Stimulated activated CD8-positive, alpha-beta memory T cell treated with anti-CD3 and anti-CD28 coated beads, Interleukin-15, amount 100 ng/mL, for 24 hours (primary cell): Measurements from ENCODE around the gene MRC1.

ENCODE experiments used
- DNase-seq: peaks from one replicate; pipeline ENCODE4 v3.0.0-alpha.2; 2020; ENCODE audit warnings: low read depth

MRC1 gene

DNA sequence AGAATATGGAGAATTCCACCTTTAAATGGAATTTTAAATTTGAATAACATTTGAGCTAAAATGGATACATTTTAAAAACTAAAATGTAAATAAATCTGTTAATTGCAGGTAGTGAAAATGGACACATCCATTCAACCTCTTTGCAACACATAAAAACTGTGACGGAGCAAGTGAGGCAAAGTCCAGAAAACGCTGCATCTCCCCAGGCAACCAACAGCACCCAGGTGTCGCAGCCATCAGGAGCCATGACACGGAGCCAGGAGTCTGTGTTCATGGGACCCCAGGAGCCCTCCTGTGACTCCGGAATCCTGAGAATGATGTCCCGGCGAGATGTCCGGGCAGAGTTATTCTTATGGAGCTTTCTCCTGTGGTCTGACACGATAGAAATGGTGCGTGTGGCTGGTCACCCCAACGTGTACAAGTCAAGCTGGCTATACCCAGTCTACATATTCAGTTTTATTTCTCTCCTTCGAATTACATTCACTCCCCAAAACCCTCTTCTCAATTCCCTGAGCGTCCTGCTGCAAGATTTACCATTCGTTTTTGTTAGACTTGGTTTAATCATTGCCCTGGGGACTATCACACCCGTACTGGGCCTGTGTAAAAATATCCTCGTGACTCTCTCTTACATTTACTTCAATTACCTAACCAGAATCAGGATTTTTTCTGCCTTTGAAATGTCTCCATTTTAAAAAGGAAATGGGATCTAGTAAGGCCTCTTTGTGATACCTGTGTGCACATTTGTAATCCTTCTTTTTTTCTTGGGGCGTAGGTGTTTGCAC is 13.1 kb upstream of the MRC1 start:
- no peak for DNase-seq

DNA sequence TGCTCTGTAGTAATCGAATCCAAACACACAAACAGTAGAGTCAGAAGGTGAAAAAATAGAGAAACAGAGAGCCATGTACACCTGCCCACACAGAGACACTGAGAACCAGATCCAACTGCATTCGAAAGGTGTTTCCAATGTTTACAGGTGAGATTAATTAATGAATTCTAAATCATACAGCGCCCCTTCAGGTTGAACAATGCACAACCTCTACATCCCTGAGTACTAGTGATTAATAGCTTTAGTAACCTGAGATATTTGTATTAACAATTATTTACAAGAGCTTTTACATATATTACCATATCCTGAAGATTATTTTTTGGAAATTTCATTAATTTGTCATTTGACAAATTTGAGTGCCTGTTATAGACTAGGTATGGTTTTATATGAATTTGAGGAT is 7.6 kb upstream of the MRC1 start:
- no peak for DNase-seq

DNA sequence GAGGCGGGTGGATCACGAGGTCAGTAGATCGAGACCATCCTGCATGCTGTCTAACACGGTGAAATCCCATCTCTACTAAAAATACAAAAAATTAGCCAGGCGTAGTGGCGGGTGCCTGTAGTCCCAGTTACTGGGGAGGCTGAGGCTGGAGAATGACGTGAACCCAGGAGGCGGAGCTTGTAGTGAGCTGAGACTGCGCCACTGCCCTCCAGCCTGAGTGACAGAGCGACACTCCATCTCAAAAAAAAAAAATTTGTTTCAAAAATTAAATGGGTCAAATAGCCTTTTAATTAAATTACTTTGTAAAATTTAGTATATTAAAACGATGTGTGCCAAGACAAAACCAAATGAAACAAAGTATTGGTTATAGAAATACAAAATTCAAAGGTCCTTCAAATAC is 6.8 kb upstream of the MRC1 start:
- DNase-seq: no peak

GRCh38 chr10:17802976-17803375 is 6.2 kb upstream of the MRC1 start:
- DNase-seq: no peak

DNA sequence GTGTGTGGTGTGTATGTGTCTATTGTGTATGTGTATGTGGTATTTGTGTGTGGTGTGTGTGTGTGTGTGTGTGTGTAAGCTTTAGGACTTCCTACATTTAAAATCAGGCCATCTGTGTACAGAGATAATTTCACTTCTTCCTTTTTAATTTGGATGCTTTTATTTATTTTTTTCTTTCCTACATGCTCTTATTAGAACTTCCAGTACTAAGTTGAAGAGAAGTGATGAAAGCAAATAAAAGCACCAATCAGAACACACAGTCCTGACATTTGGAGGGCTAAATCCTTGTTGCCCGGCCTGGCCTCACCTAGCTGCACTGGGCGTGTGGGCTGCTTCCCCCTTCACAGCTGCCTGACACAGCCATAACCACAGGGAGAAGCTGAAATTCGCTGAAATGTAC is 3.8 kb upstream of the MRC1 start:
- DNase-seq: no peak

DNA sequence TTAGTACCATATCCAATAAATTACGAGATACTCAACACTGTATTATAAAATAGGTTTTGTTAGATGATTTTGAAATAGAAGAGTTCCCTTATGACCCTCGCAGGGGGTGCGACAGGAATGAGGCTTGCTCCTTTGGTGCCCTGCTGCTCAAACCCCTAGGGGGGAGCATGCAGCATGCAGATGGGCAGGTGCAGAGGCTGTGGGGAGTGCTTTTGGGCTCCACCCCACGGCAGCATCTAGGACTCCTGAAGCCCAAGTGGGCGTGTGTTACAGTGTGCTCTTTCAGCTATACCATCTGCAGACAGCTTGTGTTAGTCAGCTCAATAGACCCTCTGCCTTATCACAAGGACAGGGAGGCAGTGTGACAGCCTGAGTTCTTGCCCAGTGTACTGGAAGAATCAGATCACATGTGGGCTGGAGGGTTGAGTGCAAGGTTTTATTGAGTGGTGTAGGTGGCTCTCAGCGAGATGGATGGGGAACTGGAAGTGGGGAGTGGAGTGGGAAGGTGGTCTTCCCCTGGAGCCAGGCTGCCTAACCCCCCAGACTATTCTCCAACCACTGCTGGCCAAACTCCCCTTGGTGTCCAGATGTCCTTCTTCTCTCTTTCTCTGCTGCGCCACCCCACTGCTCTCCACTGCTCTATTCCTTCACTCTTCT is 3.1 kb upstream of the MRC1 start:
- DNase-seq: no peak

DNA sequence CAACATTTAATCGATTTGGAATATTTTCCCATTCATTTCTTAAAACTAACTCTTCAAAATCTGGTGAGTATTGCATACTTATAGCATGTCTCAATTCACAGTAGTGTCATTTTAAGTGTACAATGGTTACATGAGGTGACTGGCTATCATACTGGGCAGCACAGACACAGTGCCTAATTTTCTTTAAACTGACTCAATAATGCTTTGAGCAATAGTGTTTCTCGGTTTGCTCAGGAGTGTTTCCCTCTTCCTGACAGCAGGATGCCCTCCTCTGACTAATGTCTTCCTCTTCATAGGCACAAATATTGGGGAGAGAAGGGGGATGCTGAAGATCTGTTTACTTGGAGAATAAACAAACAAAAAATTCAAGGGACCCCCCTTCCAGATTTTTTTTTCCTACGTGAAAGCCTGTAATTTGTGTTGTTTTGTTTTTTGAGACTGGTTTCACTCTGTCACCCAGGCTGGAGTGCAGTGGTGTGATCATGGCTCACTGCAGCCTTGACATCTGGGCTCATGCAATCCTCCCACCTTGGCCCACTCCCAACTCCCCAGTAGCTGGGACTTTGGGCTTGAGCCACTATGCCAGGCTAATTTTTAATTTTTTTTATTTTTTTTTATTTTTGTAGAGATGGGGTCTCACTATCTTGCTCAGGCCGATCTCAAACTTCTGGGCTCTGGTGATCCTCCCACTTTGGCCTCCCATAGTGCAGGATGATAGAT is 2.2 kb downstream of the MRC1 start:
- DNase-seq: no peak

DNA sequence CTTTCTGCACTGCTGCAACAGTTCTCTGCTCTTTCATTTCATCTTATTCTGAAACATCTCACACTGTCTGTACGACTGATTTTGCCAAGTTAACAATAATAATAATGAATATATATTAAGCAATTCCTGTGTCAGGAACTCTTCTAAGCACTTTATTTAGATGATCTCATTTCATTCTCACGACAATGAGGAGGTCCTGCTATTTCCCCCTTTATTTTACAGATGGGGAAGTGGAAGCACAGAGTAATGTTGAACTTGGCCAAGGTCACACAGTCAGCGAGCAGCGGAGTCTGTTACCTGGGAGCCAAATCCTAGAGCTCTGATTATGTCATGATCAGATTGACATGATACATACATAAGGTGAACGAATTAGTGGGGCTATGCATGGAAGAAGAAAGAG is 5.8 kb downstream of the MRC1 start:
- DNase-seq: no peak

DNA sequence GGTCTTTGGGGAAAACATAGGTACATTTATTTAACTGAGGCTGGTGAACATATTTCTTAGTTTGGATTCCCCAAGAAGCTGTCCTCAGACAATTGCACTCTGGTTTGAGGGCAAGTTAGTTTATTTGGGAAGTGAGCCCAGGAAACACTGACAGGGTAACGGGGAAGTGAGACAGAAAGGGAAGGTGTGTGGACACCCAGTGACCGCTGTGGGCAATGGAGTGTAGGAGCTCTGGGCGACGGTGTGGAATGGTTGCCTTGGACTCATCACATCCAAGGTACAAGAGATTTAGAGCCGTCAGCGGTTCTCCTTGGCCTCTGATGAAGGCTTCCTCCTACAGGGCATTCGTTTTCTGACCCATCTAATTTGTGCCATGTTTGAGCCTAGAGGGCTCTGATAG is 7.1 kb downstream of the MRC1 start:
- DNase-seq: no peak

DNA sequence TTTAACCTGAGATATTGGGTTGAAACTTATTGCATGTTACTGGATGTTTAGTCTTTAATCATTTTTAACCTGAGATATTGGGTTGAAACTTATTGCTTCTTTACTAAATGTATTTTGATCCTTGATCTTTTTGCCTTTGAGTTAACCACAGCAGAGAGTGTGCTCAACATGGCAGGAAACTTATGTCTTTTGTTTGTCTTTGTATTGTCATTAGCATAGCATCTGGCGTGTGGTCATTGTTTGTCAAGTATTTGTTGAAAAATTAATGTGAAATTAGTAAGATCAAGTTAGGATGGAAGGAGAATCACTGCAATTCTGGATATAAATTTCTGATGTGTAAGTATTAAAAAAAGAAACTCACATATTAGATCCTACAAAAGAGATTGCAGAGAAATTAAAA is 8.2 kb downstream of the MRC1 start:
- DNase-seq: no peak

DNA sequence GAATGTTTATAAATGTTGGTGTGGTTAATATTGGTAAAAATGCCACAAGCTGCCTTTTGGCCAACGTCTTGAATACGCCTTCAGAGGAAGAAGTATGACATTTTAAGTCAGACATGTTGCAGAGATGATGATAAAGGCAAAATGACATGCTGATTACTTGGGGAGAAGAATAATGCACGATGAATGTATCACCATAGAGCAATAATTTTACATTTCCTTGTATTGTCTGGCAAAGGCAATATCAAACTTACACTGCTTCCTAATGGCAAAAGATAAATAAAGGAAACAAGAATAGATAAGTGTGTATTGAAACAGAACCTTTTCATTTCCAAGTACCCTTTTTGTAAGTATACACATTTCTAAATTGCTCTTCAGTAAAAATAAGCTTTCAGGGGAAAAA is 8.6 kb downstream of the MRC1 start:
- DNase-seq: no peak

DNA sequence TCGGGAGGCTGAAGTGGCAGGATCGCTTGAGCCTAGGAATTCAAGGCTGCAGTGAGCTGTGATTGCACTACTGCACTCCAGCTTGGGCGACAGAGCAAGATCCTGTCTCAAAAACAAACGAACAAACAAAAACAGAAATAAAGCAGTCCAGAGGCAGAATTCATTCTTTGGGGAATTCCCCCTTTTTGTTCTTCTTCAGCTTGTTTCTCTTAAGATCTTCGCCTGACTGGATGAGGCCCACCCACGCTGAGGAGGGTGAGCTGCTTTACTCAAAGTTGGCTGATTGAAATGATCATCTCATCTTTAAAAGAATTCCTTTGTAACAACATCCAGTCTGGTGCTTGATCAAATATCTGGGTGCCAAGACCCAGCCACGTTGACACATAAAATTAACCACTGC is 10.7 kb downstream of the MRC1 start:
- no peak for DNase-seq

DNA sequence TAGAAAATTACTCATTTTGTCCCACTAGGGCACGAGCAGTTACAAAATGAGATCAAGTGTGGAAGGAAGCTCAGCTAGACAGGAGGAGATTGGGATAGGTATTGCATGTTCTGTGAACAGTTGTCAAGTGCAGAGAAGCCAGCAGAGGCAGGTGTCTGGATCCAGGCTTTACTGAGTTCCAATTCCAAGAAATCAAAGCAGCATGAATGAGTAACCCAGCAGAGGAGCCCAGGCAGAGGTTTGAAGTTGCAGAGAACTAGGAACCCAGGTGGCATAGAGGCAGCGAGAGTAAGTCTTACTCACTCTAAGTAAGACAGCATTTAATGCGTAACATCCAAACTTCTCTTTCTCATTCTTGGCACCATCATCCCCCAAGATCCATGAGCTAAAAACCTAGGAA is 11.8 kb downstream of the MRC1 start:
- no peak for DNase-seq

DNA sequence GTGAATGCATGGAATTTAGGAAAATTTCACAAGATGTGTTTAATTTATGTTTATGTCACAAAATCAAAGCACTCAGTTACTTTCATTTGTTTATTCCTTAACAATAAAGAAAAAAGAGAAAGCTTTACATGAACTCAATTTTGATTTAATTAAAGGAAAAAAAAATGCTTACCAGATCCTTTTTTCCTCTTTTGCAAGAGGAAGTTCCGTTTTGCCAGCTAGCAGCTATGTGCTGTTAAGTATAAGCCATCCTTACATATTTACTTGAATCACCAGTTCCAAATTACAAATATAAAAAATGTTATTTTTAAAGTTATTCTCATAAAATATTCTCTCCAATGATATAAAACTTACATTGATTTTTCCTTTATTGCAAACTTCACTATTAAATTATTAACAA is 12.7 kb downstream of the MRC1 start:
- no peak for DNase-seq

DNA sequence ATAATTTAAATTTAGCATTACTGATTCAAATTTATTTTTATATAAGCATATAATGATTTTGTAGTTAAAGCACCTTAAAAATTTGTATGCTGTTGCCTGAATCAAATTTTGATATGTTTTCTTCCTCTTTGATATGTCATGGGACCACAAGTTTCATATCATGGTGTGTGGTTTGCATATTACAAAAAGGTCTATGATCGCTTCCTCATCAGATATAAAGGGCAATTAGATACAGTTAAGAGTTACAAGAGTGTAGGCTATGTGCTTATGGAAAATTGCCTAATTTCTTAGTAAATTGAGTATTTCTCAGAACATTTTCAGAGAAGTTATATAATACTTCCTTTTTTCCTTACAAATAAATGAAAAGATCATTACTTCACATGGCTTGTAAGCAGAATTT is 22.2 kb downstream of the MRC1 start:
- no peak for DNase-seq

DNA sequence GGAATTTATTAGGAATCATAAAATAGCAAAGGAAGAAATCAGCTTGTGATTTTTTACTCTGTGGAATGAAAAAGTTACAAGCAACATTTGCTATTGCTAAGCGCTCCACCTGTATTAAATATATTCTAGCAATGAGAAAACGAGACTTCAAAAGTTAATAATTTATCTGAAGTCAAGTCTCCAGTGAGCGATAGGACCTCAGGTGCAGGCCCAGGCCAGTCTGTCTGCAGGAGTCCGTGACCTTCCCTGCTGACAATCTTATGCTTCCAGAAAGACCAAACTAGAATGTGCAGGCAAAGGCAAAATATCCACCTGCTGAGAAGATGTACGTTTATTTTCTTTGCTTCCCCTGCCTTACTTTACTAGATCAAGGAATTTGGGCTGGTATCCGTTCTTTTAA is 22.7 kb downstream of the MRC1 start:
- DNase-seq: no peak

- no peak for DNase-seq
Observed at GRCh38 chr10:17833656-17834055, 24.5 kb downstream of the MRC1 start.

- no peak for DNase-seq
Observed at GRCh38 chr10:17835688-17836087, 26.5 kb downstream of the MRC1 start.

GRCh38 chr10:17836942-17837341 is 27.8 kb downstream of the MRC1 start:
- no peak for DNase-seq

- DNase-seq: no peak
Observed at GRCh38 chr10:17838080-17838648, 29.0 kb downstream of the MRC1 start.

DNA sequence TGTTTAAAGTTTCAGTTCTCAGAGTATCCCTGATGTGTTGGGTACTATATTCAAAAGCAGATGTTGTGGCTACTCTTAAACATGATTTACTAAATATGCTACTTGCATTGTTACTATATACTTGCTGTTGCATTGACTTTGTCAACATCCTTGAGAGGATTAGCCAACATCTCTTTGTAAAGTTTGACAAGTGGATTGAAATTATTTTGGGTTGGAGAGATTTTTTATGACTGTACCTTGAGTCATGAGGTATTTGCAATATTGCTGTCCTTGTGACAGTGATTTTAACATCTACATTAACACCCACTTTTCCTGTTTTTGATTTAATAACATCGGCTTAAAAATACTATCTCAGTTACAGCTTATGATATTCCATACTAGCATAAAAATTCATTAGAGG is 31.9 kb downstream of the MRC1 start:
- no peak for DNase-seq

GRCh38 chr10:17842641-17843040 is 33.5 kb downstream of the MRC1 start:
- no peak for DNase-seq
